ENCODE data around the gene GOLIM4. TPM values are rescaled to one million over a fixed set of nuclear protein-coding genes. Genes with fewer than 3 reads are reported as not detected.

The GOLIM4 gene
- total and polyA plus RNA-seq, 2 experiments from 2014 or later, result 34.4 to 50.5 TPM

GRCh38 chr3:168093790-168094189 is 1.9 kb downstream of the GOLIM4 start:
- no peaks in the 10 kb centered on the region for H3K9me2 ChIP-seq (ENCODE audit: insufficient read depth)
- no peak overlapping the region for H3K27ac ChIP-seq (ENCODE audit: low read depth)
- peak overlapping the region; percentile 79 for H3K4me3 ChIP-seq
- Mint-ChIP-seq H3K4me1 (peaks cover 57% of the 10 kb centered on the region), H3K27me3 (ENCODE audit: insufficient read depth, low read depth, poor library complexity) (peaks cover 6% of the 10 kb centered on the region), H3K4me3 (peak overlapping the region; percentile 57; the same call in 2 of the 3 replicates), H3K27ac (no peak overlapping the region), H3K36me3 (ENCODE audit: low read depth) (no peaks in the 10 kb centered on the region), H3K9me3 (no peaks in the 10 kb centered on the region)
- TF ChIP-seq POLR2AphosphoS5 (IDR thresholded peaks at IDR 0.05; ENCODE audit: low read depth) (no peak), CREB1 (CRISPR knock-in tag; IDR thresholded peaks at IDR 0.05; ENCODE audit: low read depth) (no peak), REST (IDR thresholded peaks at IDR 0.05; ENCODE audit: unreplicated experiment) (no peak), ZNF331 (CRISPR knock-in tag; IDR thresholded peaks at IDR 0.05; ENCODE audit: low read depth) (no peak), EZH2phosphoT487 (IDR thresholded peaks at IDR 0.05; ENCODE audit: unreplicated experiment) (no peak), NANOG (IDR thresholded peaks at IDR 0.05; ENCODE audit: borderline replicate concordance) (no peak), CTCF (conservative IDR thresholded peaks at IDR 0.05; ENCODE audit: low read depth in 2 of 2) (no peak), JUNB (IDR thresholded peaks at IDR 0.05; ENCODE audit: unreplicated experiment) (no peak)
- H3F3A ChIP-seq (replicated peaks; ENCODE audit: low read depth), result no peaks in the 10 kb centered on the region; the same call in 1 of the 2 replicates
- peak overlapping the region; percentile 92 for H3K4me2 ChIP-seq
- DNase-seq (ENCODE audit: low spot score) (no peak), ATAC-seq (no peak)
- H2AFZ ChIP-seq, result no peak overlapping the region
- peaks cover 58% of the 10 kb centered on the region for H3K79me2 ChIP-seq (replicated peaks; ENCODE audit: insufficient read depth)
- peaks cover 60% of the 10 kb centered on the region for H3K4me1 ChIP-seq (ENCODE audit: insufficient read depth)
- peaks cover 7% of the 10 kb centered on the region; the same call in 1 of the 2 replicates for H4K20me1 ChIP-seq (replicated peaks; ENCODE audit: insufficient read depth)
- H3K27me3 ChIP-seq (ENCODE audit: insufficient read depth), result no peaks in the 10 kb centered on the region
- H3K36me3 ChIP-seq (ENCODE audit: insufficient read depth), result no peaks in the 10 kb centered on the region

GRCh38 chr3:168093229-168093628 is 2.5 kb downstream of the GOLIM4 start:
- Histone ChIP-seq H4K20me1 (replicated peaks; ENCODE audit: insufficient read depth) (peaks cover 7% of the 10 kb centered on the region; the same call in 1 of the 2 replicates), H3K27me3 (ENCODE audit: insufficient read depth) (no peaks in the 10 kb centered on the region), H3K9me2 (ENCODE audit: insufficient read depth) (no peaks in the 10 kb centered on the region), H3K4me3 (peak overlapping the region; percentile 79), H3K36me3 (ENCODE audit: insufficient read depth) (no peaks in the 10 kb centered on the region), H2AFZ (no peak overlapping the region), H3K4me2 (peak overlapping the region; percentile 92), H3K79me2 (replicated peaks; ENCODE audit: insufficient read depth) (peaks cover 62% of the 10 kb centered on the region), H3F3A (replicated peaks; ENCODE audit: low read depth) (no peaks in the 10 kb centered on the region; the same call in 1 of the 2 replicates), H3K4me1 (ENCODE audit: insufficient read depth) (peaks cover 61% of the 10 kb centered on the region), H3K27ac (ENCODE audit: low read depth) (no peak overlapping the region)
- ATAC-seq, result no peak
- no peak overlapping the region for H3K27ac Mint-ChIP-seq
- TF ChIP-seq JUNB (IDR thresholded peaks at IDR 0.05; ENCODE audit: unreplicated experiment) (no peak), EZH2 (IDR thresholded peaks at IDR 0.05; ENCODE audit: low read depth, unreplicated experiment) (no peak), STAT1 (IDR thresholded peaks at IDR 0.05; ENCODE audit: unreplicated experiment) (no peak), CTCF (conservative IDR thresholded peaks at IDR 0.05; ENCODE audit: low read depth in 2 of 2) (no peak), EZH2phosphoT487 (IDR thresholded peaks at IDR 0.05; ENCODE audit: unreplicated experiment) (no peak), ZNF114 (CRISPR knock-in tag; IDR thresholded peaks at IDR 0.05) (no peak), ETS1 (IDR thresholded peaks at IDR 0.05) (no peak), ZNF331 (CRISPR knock-in tag; IDR thresholded peaks at IDR 0.05; ENCODE audit: low read depth) (no peak), CREB1 (CRISPR knock-in tag; IDR thresholded peaks at IDR 0.05; ENCODE audit: low read depth) (no peak)
- H3K9me3 Mint-ChIP-seq, result no peaks in the 10 kb centered on the region
- peaks cover 6% of the 10 kb centered on the region for H3K27me3 Mint-ChIP-seq (ENCODE audit: insufficient read depth, low read depth, poor library complexity)
- H3K36me3 Mint-ChIP-seq (ENCODE audit: low read depth), result no peaks in the 10 kb centered on the region
- H3K4me3 Mint-ChIP-seq, result peak overlapping the region; percentile 57
- no peak for DNase-seq (ENCODE audit: low spot score)
- H3K4me1 Mint-ChIP-seq, result peaks cover 62% of the 10 kb centered on the region
